Measurements from ENCODE around the gene OTULINL.

The OTULINL gene

DNA sequence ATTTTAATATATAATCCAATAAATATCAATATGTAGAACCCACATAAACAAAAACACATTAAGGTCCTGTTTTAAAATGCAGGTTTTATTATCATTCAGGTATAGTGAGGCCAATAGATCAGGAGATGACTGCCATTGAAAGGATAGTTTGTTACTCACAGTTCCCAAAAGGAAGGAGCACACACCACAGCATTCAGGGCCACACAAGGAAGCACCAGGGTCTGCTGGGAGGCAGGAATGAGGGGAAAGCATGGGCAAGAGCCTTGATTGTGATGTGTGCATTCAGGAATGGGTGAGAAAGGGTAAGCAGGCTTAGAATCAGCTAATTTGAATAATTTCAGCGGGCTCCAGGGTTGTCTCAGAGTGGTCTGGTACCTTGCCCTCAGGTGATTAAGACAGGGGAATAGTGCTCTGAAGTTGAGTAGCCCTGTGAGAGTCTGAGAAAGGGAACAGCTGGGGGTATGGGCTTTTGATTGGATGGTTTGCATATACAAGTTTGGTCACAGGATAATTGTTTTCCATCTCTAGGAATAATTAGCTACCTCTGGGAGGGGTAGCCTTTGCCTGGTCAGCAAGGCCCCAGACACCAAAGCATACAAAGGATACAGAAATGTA lies 63.1 kb downstream of the OTULINL start:
- Histone ChIP-seq H3K27ac (ENCODE audit: low read length) (no peak overlapping the region), H3K4me1 (ENCODE audit: control insufficient read depth, low read depth, low read length) (peaks cover 3% of the 10 kb centered on the region), H3K9ac (ENCODE audit: low read length) (no peak overlapping the region), H3K9me3 (ENCODE audit: control insufficient read depth, low read depth, low read length) (no peaks in the 10 kb centered on the region), H3K4me3 (ENCODE audit: low read length) (no peak overlapping the region), H3K27me3 (ENCODE audit: control insufficient read depth, insufficient read depth, low read length) (no peaks in the 10 kb centered on the region), H3K36me3 (ENCODE audit: control insufficient read depth, low read depth, low read length) (no peaks in the 10 kb centered on the region)

DNA sequence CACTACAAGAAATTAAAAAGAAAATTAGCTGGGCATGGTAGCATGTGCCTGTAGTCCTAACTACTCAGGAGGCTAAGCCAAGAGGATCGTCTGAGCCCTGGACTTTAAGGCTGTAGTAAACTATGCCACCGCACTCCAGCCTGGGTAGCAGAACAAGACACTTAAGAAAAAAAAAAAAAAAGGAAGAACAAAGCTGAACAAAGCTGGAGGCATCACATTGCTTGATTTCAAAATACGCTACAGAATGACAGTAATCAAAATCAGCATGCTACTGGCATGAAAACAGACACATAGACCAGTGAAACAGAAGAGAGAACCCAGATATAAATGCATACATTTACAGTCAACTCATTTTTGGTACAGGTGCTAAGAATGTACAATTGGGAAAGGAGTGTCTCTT lies 68.5 kb downstream of the OTULINL start:
- H3K9ac ChIP-seq (ENCODE audit: low read length), result no peak overlapping the region
- H3K9me3 ChIP-seq (ENCODE audit: control insufficient read depth, low read depth, low read length), result no peaks in the 10 kb centered on the region
- H3K36me3 ChIP-seq (ENCODE audit: control insufficient read depth, low read depth, low read length), result no peaks in the 10 kb centered on the region
- no peaks in the 10 kb centered on the region for H3K27me3 ChIP-seq (ENCODE audit: control insufficient read depth, insufficient read depth, low read length)
- H3K4me1 ChIP-seq (ENCODE audit: control insufficient read depth, low read depth, low read length), result no peaks in the 10 kb centered on the region
- H3K4me3 ChIP-seq (ENCODE audit: low read length), result no peak overlapping the region
- no peak overlapping the region for H3K27ac ChIP-seq (ENCODE audit: low read length)

DNA sequence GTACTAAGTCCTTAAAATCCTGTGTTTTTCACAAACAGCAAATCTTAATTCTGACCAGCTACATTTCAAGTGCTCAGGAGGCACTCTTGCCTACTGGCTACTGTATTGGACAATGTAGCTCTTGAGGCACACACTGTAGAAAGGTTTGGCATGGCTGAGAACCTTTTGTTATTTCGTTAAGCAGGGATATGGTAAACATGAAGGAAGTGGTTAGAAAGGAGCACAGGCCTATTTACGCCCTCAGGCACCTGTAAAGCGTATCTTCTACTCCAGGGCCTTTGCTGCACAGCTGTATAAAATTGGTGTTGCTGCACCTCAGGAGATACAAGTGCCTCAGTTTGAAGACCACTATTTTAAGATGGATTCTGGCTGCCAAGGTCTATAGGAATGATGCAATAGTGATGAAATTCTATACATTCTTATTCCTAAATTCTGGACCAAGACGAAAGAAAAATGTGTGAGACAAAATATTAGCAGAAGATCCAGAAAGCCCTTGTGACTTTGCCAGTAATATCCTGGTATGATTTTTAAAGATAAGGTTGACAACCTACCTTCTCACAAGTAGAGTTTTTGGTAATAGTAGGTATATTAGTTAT lies 73.7 kb downstream of the OTULINL start:
- Histone ChIP-seq H3K4me3 (ENCODE audit: low read length) (no peak overlapping the region), H3K9ac (ENCODE audit: low read length) (no peak overlapping the region), H3K27ac (ENCODE audit: low read length) (no peak overlapping the region), H3K4me1 (ENCODE audit: control insufficient read depth, low read depth, low read length) (no peaks in the 10 kb centered on the region), H3K36me3 (ENCODE audit: control insufficient read depth, low read depth, low read length) (no peaks in the 10 kb centered on the region), H3K9me3 (ENCODE audit: control insufficient read depth, low read depth, low read length) (no peaks in the 10 kb centered on the region), H3K27me3 (ENCODE audit: control insufficient read depth, insufficient read depth, low read length) (no peaks in the 10 kb centered on the region)

DNA sequence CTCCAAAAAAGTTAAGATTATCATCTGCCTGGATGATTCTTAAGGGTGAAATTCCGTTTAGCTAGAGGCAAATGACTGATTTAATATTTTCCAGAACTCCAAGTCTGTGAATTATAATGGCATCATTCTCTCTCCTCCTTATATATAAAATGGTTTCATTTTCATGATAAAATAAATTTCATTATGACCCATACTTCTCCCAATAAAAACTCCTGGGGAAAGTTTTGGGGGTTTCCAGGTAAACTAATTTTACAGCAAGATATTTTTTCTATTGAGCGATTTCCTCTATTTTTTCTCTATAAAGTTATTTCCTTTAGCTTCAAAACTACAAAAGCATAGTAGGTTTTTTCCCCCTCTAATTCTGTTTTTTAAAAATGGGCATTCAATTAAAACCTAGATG lies 75.3 kb downstream of the OTULINL start:
- Histone ChIP-seq H3K36me3 (ENCODE audit: control insufficient read depth, low read depth, low read length) (no peaks in the 10 kb centered on the region), H3K27ac (ENCODE audit: low read length) (no peak overlapping the region), H3K9me3 (ENCODE audit: control insufficient read depth, low read depth, low read length) (no peaks in the 10 kb centered on the region), H3K9ac (ENCODE audit: low read length) (no peak overlapping the region), H3K27me3 (ENCODE audit: control insufficient read depth, insufficient read depth, low read length) (no peaks in the 10 kb centered on the region), H3K4me1 (ENCODE audit: control insufficient read depth, low read depth, low read length) (no peaks in the 10 kb centered on the region), H3K4me3 (ENCODE audit: low read length) (no peak overlapping the region)

DNA sequence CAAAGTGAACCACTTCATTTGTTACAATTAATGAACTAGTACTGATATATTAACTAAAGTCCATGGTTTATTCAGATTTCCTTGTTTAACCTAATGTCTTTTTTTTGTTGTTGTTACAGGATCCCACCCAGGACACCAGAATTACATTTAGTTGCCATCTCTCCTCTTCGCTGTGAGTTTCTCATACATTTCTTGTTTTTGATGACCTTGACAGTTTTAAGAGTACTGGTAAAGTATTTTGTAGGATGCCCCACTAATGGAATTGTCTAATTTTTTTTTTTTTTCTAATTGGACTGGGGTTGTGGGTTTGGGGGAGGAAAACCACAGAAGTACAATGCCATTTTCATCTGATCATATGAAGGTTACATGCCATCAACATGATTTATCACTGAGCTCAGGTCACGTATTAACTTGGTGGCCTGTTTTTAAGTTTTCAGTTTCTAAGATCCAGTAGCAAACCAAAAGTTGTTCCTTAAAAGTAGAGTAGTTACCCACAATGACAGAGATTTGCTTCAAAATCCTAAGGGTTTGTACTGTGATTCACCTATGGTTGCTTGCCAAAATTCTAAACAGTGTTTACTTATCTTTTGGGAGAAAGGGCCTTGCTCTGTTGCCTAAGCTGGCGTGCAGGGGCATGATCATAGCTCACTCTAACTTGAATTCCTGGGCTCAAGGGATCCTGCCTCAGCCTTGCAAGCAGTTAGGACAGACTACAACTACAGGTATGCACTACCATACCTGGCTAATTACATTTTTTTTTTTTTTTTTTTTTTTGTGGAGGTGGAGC lies 78.4 kb downstream of the OTULINL start:
- Histone ChIP-seq H3K4me3 (ENCODE audit: low read length) (no peak overlapping the region), H3K4me1 (ENCODE audit: control insufficient read depth, low read depth, low read length) (no peaks in the 10 kb centered on the region), H3K9me3 (ENCODE audit: control insufficient read depth, low read depth, low read length) (no peaks in the 10 kb centered on the region), H3K36me3 (ENCODE audit: control insufficient read depth, low read depth, low read length) (no peaks in the 10 kb centered on the region), H3K27ac (ENCODE audit: low read length) (no peak overlapping the region), H3K27me3 (ENCODE audit: control insufficient read depth, insufficient read depth, low read length) (peaks cover 20% of the 10 kb centered on the region), H3K9ac (ENCODE audit: low read length) (no peak overlapping the region)

DNA sequence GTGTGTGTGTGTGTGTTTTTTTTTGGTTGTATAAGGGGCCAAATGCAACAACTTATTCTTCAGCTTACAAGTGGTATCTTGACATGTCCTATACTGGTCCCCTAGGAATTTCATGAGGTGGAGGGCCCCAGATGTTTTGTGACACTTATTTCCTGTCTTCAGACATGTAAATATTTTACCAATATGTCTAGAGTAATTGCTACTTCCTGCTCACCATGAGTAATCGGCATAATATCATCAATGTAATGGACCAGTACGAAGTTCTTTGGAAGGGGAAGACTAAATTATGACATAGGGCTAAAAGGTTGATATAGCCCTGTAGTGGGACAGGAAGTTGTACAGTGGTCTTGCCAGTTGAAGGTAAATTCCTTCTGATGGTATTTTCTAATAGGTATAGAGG lies 79.2 kb downstream of the OTULINL start:
- peaks cover 28% of the 10 kb centered on the region for H3K27me3 ChIP-seq (ENCODE audit: control insufficient read depth, insufficient read depth, low read length)
- no peak overlapping the region for H3K4me3 ChIP-seq (ENCODE audit: low read length)
- H3K4me1 ChIP-seq (ENCODE audit: control insufficient read depth, low read depth, low read length), result peaks cover 7% of the 10 kb centered on the region
- H3K36me3 ChIP-seq (ENCODE audit: control insufficient read depth, low read depth, low read length), result no peaks in the 10 kb centered on the region
- no peak overlapping the region for H3K27ac ChIP-seq (ENCODE audit: low read length)
- no peaks in the 10 kb centered on the region for H3K9me3 ChIP-seq (ENCODE audit: control insufficient read depth, low read depth, low read length)
- no peak overlapping the region for H3K9ac ChIP-seq (ENCODE audit: low read length)

Measured in iPS-18a (cell line).